Subcutaneous adipose tissue (tissue), 4 donors: Measurements from ENCODE around the gene CARNS1. TPM values are rescaled to one million over a fixed set of nuclear protein-coding genes. Genes with fewer than 3 reads are reported as not detected.

Experiments used
- total RNA-seq, 4 donors: library from RNA; depleted of rRNA; stranded (reverse); fragments of >200 nt; gene quantifications; one replicate each; pipeline ENCODE4 v1.1.0, GENCODE V29; 2016
- TF ChIP-seq, protein P1 (sequence below): fragments of 450-650 bp; IDR thresholded peaks from one replicate; pipeline ENCODE4 v1.5.1; 2016; ENCODE audit warnings: low read depth, mild to moderate bottlenecking, control low read depth, antibody characterized with exemption, moderate library complexity

CARNS1 gene
- total RNA-seq, 4 donors from 2014 or later, result 0.17 to 0.38 (median 0.22) TPM; not detected in 1

DNA sequence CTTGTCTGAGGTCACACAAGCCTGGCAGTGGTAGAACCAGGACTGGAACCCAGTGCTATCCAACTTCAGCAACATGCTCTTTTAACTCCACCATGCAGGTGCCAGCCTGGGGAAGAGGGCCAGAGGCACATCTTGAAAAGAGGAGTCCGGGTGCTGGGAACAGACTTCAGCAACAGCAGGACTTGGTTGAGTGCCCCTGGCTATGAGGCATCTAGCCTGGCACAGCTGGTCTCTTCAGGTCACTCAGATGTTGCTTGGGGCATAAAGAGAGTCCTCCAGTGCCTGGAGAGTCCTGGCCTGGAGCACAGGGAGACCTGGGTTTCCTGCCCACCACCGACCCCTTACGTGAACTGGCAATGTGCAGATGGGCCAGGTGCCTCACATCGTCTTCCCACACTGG, 36.9 kb upstream of the CARNS1 start:
- TF ChIP-seq, protein P1, sequence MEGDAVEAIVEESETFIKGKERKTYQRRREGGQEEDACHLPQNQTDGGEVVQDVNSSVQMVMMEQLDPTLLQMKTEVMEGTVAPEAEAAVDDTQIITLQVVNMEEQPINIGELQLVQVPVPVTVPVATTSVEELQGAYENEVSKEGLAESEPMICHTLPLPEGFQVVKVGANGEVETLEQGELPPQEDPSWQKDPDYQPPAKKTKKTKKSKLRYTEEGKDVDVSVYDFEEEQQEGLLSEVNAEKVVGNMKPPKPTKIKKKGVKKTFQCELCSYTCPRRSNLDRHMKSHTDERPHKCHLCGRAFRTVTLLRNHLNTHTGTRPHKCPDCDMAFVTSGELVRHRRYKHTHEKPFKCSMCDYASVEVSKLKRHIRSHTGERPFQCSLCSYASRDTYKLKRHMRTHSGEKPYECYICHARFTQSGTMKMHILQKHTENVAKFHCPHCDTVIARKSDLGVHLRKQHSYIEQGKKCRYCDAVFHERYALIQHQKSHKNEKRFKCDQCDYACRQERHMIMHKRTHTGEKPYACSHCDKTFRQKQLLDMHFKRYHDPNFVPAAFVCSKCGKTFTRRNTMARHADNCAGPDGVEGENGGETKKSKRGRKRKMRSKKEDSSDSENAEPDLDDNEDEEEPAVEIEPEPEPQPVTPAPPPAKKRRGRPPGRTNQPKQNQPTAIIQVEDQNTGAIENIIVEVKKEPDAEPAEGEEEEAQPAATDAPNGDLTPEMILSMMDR, result no peak

DNA sequence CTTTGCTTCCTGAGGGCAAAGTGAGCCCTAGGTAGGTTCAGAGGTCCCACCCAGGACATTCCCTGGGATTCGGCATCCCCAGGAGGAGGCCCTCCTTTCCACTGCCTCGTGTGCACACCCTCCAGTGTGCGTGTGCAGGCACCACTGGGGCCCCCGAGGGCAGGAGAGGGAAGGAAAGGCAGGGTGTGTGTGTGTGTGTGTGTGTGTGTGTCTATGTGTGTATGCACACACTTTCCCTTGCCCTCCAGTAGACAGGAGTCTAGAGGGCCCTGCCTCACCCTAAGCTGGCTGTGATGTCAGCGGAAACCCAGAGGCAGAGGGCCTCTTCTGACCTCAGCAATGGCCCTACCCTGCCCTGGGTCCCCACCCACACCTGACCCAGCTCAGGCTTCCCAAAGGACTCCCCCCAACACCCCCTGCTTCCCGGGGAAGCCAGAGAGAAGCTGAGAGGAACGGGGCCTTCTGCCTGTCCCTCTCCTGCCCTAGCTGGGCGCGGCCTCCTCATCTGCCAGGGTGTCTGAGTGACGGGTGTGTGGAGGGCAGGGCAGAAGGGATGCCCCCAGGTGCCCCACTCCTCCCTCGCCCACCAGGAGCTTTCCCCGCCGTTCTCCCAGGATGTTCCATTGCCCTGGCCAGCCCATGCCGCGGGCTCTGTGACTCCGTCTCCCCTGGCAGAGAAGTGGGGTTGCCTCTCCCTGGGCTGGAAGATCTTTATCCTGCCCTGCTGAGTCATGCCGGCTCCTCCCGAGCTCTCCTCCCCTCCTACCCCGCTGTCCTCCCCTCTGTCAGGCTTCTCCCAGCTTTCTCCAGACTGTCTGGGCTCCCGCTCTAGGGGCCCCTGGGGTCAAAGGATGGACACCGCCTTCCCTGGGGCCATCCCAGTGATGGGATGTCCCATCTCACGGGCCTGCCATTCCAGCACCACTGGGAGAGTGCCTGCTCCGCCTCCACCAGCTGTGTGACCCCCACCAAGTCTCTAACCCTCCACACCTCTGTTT, 36.1 kb upstream of the CARNS1 start:
- TF ChIP-seq, protein P1, result no peak

DNA sequence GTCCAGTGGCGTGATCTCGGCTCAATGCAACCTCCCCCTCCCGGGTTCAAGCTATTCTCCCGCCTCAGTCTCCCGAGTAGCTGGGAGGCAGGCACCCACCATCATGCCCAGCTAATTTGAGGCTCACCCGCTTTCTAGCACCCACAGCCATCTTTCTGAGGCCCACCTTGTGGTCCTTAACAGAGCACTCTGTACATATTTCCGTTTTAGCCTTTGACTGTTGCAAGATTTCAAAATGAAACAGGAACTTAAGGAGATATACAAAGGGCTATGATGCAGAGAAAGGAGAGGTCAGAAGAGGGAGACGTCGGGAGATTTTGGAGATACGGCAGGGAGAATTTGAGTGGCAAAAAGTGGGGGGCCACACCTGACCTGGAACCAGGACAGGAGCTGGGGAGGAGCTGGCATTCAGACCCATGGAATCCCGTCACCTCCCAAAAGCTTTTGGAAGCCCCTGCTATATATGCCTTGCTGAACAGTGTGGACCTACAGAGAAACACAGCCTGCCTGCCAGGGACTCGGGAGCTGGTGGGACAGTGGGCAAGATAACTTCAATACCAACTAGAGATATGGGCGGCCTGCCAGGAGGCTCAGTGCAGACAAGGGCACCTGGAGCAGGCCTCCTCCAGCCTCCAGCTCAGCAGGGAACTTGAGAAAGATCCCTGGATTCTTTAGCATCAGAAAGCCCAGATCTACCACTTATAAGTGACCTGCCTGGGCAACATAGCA, 34.1 kb upstream of the CARNS1 start:
- TF ChIP-seq, protein P1, result no peak

DNA sequence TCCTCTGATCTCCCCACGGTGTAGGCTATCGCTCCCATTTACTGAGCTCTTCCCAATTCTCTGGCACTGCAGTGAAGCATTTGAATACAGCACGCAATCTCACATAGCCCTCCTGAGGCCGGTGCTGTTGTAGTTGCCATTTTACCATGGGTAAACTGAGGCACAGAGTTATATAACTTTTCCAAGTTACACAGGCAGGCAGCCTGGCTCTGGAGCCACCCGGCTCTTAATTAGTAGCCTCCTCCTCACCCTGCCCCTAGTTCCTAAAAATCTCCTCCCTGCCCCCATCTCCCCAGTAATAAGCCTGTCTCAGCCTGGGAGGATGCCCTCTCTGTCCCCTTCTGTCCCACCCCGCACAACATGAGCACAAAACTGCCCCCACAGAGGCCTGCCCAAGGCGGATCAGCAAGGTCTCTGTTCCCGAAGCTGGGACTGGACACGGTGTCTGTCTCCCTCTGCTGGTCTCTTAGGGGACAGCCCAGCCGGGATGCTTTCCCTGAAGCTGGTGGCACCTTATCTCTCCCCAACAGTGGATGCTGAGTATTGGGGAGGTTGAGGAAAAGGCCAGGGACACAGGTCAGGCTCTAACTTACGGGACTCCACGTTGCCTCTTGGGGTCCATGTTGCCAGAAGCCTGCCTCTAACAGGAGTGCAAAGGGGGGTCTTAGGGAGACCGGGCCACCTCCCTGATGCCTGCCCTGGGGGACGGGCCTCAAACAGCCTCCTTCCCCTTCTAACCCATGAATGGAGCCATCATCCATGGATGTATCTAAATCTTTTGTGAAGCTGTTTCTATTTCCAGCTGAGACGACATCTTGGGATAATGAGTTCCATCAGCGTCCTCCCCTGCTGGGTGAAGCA, 33.0 kb upstream of the CARNS1 start:
- TF ChIP-seq, protein P1, result no peak

DNA sequence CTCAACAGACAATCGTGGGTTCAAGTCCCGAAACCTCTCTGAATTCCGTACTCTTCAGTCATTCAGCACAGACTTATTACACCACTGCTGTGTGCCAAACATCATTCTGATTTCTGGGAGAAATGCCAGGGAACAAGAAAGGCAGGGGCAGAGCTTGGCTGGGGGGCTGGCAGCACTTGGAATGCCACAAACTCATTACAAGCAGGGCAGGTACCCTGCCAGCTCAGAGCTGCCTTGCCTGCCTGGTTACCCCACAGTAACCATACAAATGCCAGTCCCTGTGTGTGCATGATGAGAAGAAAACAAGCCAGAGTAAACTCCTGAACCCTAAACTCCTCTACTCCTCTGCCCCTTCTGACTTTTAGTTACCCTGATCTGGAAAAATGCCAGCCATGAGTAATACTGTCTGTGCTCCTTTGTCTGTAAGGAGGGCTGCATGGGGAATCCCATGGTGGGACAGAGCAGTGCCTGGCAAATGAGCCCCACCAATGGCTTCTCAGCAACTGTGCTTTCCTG, 30.6 kb upstream of the CARNS1 start:
- TF ChIP-seq, protein P1, result no peak

DNA sequence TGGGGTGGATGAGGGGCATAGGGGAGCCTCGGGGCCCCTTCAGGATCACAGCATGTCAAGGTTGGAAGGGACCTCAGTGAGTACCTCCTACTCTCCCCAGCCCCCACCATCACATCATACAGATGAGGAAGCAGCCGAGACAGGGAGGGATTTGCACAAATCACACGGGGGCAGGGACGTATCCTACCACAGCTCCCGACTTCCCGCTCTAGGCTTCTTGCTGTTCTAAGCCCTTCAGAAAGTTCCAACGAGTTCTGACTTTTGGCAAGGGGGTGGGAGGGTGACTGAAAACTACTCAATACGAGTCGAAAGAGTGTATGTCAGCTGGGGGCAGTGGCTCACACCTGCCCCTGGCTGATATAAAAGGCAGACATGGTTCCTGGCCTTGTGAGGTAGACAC, 28.4 kb upstream of the CARNS1 start:
- TF ChIP-seq, protein P1, result no peak
